GM12878 (cell line): ENCODE measurements around the gene CDRT15. TPM values are rescaled to one million over a fixed set of nuclear protein-coding genes. Genes with fewer than 3 reads are reported as not detected.

Experiments
- ATAC-seq: fragments of 200-7000 bp; cut with Tn5 transposase; 3 replicates; pipeline ENCODE4 v1.9.1; 2020; ENCODE audit warnings: mild to moderate bottlenecking, moderate library complexity
- BruUV-seq: library from RNA; stranded (reverse); fragments of 400-500 nt; replicated peaks from 2 replicates; lab custom pipeline; 2021; lab: Mats Ljungman, UMichigan
- CTCF ChIA-PET: fragments of 300-600 bp; sonication (Branson Sonifier 250); formaldehyde crosslinking; extraction: SDS; loops from one replicate; lab custom pipeline; 2021; ENCODE audit warnings: inconsistent platforms; lab: Yijun Ruan, JAX
- POLR2A ChIA-PET: fragments of 350-600 bp; formaldehyde crosslinking; extraction: SDS; loops from one replicate; lab custom pipeline; 2021; ENCODE audit warnings: inconsistent platforms; lab: Charles Lee
- RAD21 ChIA-PET: fragments of 300-600 bp; sonication (Branson Sonifier 250); formaldehyde crosslinking; loops from one replicate; lab custom pipeline; 2023; ENCODE audit warnings: antibody characterized with exemption; ENCODE audit not compliant: unreplicated experiment; lab: Charles Lee
- SMC1A ChIA-PET: fragments of 300-600 bp; sonication (Branson Sonifier 250); formaldehyde crosslinking; loops from one replicate; lab custom pipeline; 2023; ENCODE audit not compliant: unreplicated experiment, uncharacterized antibody; lab: Charles Lee
- DNase-seq: peaks from one replicate; pipeline ENCODE4 v3.0.0-alpha.2; 2011; ENCODE audit warnings: low read depth, low spot score
- FAIRE-seq: peaks from 3 replicates; lab custom pipeline; 2011; peaks lifted over from hg19 to GRCh38; lab: Jason Lieb, UNC
- H2AFZ ChIP-seq: 2 replicates; pipeline ENCODE4 v1.6.0; 2011; ENCODE audit warnings: low read depth, low read length, control low read depth; ENCODE audit not compliant: control insufficient read depth
- H3K27ac ChIP-seq: 2 replicates; pipeline ENCODE4 v1.5.1; 2011; ENCODE audit warnings: control low read depth; ENCODE audit not compliant: control insufficient read depth, insufficient read depth
- H3K27me3 ChIP-seq, 2 experiments: replicated peaks in 1 of 2; 2 replicates each; pipeline versions ENCODE4 v1.6.0 to v1.6.1; 2011; ENCODE audit warnings: low read length in 1 of 2; ENCODE audit not compliant: control insufficient read depth in 2 of 2, insufficient read depth in 2 of 2
- H3K36me3 ChIP-seq, 2 experiments: 2 replicates each; pipeline ENCODE4 v1.5.1; 2011; ENCODE audit warnings: low read length in 1 of 2; ENCODE audit not compliant: control insufficient read depth in 2 of 2, insufficient read depth in 2 of 2
- H3K4me1 ChIP-seq: 2 replicates; pipeline ENCODE4 v1.6.1; 2011; ENCODE audit warnings: mild to moderate bottlenecking, low read length, moderate library complexity, mixed read lengths; ENCODE audit not compliant: control insufficient read depth, insufficient read depth
- H3K4me2 ChIP-seq: 2 replicates; pipeline ENCODE4 v1.6.0; 2011; ENCODE audit warnings: control low read depth; ENCODE audit not compliant: control insufficient read depth, insufficient read depth
- H3K4me3 ChIP-seq: fragments of 200-600 bp; sonication (generic); 2 replicates; pipeline ENCODE4 v1.5.1; 2016
- H3K79me2 ChIP-seq: 2 replicates; pipeline ENCODE4 v1.6.0; 2011; ENCODE audit warnings: low read length; ENCODE audit not compliant: control insufficient read depth, insufficient read depth
- H3K9ac ChIP-seq: 2 replicates; pipeline ENCODE4 v1.8.0; 2011; ENCODE audit warnings: low read length, control low read depth, mixed read lengths; ENCODE audit not compliant: control insufficient read depth, insufficient read depth
- H3K9me3 ChIP-seq: replicated peaks from 3 replicates; pipeline ENCODE4 v1.5.1; 2011; ENCODE audit warnings: mild to moderate bottlenecking, low read length; ENCODE audit not compliant: control insufficient read depth, insufficient read depth
- H4K20me1 ChIP-seq: 2 replicates; pipeline ENCODE4 v1.6.0; 2011; ENCODE audit not compliant: control insufficient read depth, insufficient read depth
- BACH1 ChIP-seq: fragments of 450-650 bp; IDR thresholded peaks from 2 replicates; pipeline ENCODE4 v1.6.1; 2017; ENCODE audit warnings: mild to moderate bottlenecking, borderline replicate concordance
- BMI1 ChIP-seq: fragments of 450-650 bp; IDR thresholded peaks from 2 replicates; pipeline ENCODE4 v1.6.1; 2016; ENCODE audit warnings: mild to moderate bottlenecking, moderate library complexity, borderline replicate concordance
- CBX5 ChIP-seq: sonication (generic); IDR thresholded peaks from 2 replicates; pipeline ENCODE4 v1.6.1; 2016; ENCODE audit warnings: low read depth, moderate library complexity, mild to moderate bottlenecking, inconsistent platforms
- ESRRA ChIP-seq: IDR thresholded peaks from 2 replicates; pipeline ENCODE4 v1.6.1; 2012; ENCODE audit warnings: mild to moderate bottlenecking, low read length, improper control_type of control experiment
- HSF1 ChIP-seq: fragments of 150-350 bp; IDR thresholded peaks from 2 replicates; pipeline ENCODE4 v1.6.1; 2014; ENCODE audit warnings: mild to moderate bottlenecking, low read depth, low read length
- IKZF1 ChIP-seq: fragments of 450-650 bp; conservative IDR thresholded peaks from 2 replicates; pipeline ENCODE4 v1.6.1; 2017; ENCODE audit warnings: antibody characterized with exemption, mild to moderate bottlenecking
- MYB ChIP-seq: fragments of 150-350 bp; IDR thresholded peaks from 2 replicates; pipeline ENCODE4 v1.6.1; 2014; ENCODE audit warnings: mild to moderate bottlenecking, low read depth, low read length, borderline replicate concordance
- NKRF ChIP-seq: fragments of 450-650 bp; conservative IDR thresholded peaks from 2 replicates; pipeline ENCODE4 v1.6.1; 2017; ENCODE audit warnings: mild to moderate bottlenecking, moderate library complexity
- NR2C1 ChIP-seq: fragments of 450-650 bp; IDR thresholded peaks from 2 replicates; pipeline ENCODE4 v1.6.1; 2017; ENCODE audit warnings: antibody characterized with exemption, mild to moderate bottlenecking, moderate library complexity
- PKNOX1 ChIP-seq: fragments of 450-650 bp; IDR thresholded peaks from 2 replicates; pipeline ENCODE4 v1.6.1; 2016; ENCODE audit warnings: mild to moderate bottlenecking
- ZNF24 ChIP-seq: fragments of 450-650 bp; IDR thresholded peaks from 2 replicates; pipeline ENCODE4 v1.6.1; 2017; ENCODE audit warnings: antibody characterized with exemption, mild to moderate bottlenecking
- ZZZ3 ChIP-seq: IDR thresholded peaks from 2 replicates; pipeline ENCODE4 v1.6.1; 2011; ENCODE audit warnings: low read depth; ENCODE audit not compliant: control insufficient read depth, insufficient read length
- WGBS: methylation state at CpG from one replicate; pipeline ENCODE4 v1.1.6; 2016; ENCODE audit warnings: low lambda C conversion rate; ENCODE audit not compliant: insufficient replicate concordance, insufficient coverage; ENCODE audit errors: missing lambda C conversion rate; 5-methylcytosine and 5-hydroxymethylcytosine counted together
- in situ Hi-C: fragments of 300-500 bp; cut with MboI; formaldehyde crosslinking; loops from 9 replicates; pipeline ENCODE4 v1.14.3; 2018; ENCODE audit warnings: mixed read lengths
- intact Hi-C: fragments of 100-400 bp; cut with micrococcal nuclease; formaldehyde crosslinking; loops from one replicate; pipeline ENCODE4 v1.14.2; 2022; ENCODE audit not compliant: unreplicated experiment
- polyA plus RNA-seq, 11 experiments: library from polyadenylated mRNA; depleted of rRNA in 4 of 11; unstranded in 6 of 11; stranded (reverse) in 5 of 11; fragments of >200 nt; fragmentation: Nextera tagmentation in 4 of 11; fragmentation: Illumina TruSeq in 1 of 11; extraction: Ambion mirVana in 4 of 11; extraction: Trizol in 1 of 11; gene quantifications; 1 replicate in 1 of 11; 2 replicates in 10 of 11; pipeline versions ENCODE4 v1.2.1 to v1.2.3, GENCODE V29; 2011 to 2016; ENCODE audit warnings: inconsistent platforms in 2 of 11, missing spikeins in 2 of 11, low read depth in 1 of 11
- total RNA-seq, 4 experiments: library from RNA; depleted of rRNA in 3 of 4; stranded (reverse); fragments of >200 nt in 3 of 4; fragmentation: Illumina TruSeq in 1 of 4; extraction: Trizol in 1 of 4; gene quantifications; 2 replicates each; pipeline versions ENCODE4 v1.2.1 to v1.2.3, GENCODE V29; 2013 to 2021
- TF ChIP-seq, protein P1 (sequence below): IDR thresholded peaks from 2 replicates; pipeline ENCODE4 v1.6.1; 2012; ENCODE audit warnings: improper control_type of control experiment, low read depth, low read length; ENCODE audit not compliant: insufficient replicate concordance

CDRT15 gene
- total and polyA plus RNA-seq, 10 of the 15 experiments (the other 5 are each of a cell fraction or from before 2014, with no cell fraction given): 0.29 TPM; not detected in 9

GRCh38 chr17:14225254-14225980, 11.2 kb downstream of the CDRT15 start (continued):
- TF ChIP-seq, protein P1, sequence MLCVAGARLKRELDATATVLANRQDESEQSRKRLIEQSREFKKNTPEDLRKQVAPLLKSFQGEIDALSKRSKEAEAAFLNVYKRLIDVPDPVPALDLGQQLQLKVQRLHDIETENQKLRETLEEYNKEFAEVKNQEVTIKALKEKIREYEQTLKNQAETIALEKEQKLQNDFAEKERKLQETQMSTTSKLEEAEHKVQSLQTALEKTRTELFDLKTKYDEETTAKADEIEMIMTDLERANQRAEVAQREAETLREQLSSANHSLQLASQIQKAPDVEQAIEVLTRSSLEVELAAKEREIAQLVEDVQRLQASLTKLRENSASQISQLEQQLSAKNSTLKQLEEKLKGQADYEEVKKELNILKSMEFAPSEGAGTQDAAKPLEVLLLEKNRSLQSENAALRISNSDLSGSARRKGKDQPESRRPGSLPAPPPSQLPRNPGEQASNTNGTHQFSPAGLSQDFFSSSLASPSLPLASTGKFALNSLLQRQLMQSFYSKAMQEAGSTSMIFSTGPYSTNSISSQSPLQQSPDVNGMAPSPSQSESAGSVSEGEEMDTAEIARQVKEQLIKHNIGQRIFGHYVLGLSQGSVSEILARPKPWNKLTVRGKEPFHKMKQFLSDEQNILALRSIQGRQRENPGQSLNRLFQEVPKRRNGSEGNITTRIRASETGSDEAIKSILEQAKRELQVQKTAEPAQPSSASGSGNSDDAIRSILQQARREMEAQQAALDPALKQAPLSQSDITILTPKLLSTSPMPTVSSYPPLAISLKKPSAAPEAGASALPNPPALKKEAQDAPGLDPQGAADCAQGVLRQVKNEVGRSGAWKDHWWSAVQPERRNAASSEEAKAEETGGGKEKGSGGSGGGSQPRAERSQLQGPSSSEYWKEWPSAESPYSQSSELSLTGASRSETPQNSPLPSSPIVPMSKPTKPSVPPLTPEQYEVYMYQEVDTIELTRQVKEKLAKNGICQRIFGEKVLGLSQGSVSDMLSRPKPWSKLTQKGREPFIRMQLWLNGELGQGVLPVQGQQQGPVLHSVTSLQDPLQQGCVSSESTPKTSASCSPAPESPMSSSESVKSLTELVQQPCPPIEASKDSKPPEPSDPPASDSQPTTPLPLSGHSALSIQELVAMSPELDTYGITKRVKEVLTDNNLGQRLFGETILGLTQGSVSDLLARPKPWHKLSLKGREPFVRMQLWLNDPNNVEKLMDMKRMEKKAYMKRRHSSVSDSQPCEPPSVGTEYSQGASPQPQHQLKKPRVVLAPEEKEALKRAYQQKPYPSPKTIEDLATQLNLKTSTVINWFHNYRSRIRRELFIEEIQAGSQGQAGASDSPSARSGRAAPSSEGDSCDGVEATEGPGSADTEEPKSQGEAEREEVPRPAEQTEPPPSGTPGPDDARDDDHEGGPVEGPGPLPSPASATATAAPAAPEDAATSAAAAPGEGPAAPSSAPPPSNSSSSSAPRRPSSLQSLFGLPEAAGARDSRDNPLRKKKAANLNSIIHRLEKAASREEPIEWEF: no peak

DNA sequence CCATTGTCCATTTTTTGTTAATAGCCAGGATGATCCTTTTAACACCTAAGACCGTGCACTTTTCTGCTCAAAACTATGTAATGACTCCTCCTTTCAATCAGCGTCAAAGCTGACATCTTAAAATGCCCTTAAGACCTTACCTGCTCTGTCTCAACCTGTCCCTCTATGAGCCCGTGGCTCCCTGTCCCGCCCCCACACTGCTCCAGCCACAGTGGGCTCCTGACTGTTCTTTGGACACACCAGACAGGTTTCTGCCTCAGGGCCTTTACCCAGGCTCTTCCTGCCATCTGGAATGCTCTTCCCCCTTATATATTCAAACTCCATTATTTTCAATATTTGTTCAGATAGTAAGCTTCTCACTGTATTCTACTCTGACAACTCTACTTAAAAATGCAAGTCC, 14.1 kb downstream of the CDRT15 start:
- Histone ChIP-seq H2AFZ (no peak overlapping the region), H3K36me3 (no peaks in the 10 kb centered on the region), H3K27me3 (no peaks in the 10 kb centered on the region), H3K4me3 (no peak overlapping the region), H3K9me3 (no peaks in the 10 kb centered on the region), H3K4me1 (no peaks in the 10 kb centered on the region), H4K20me1 (no peaks in the 10 kb centered on the region), H3K79me2 (no peaks in the 10 kb centered on the region), H3K4me2 (no peak overlapping the region), H3K27ac (no peak overlapping the region), H3K9ac (no peak overlapping the region)
- BruUV-seq: no TSS peak
- DNase-seq: no peak
- in situ Hi-C loops (no loop called here), intact Hi-C loops (no loop called here)
- ATAC-seq: no peak
- WGBS: 89% methylated on average over 4 of the region's 4 CpGs
- ChIA-PET SMC1A (no interaction called here), CTCF (no interaction called here), RAD21 (no interaction called here), POLR2A (no interaction called here)
- no peak for FAIRE-seq
- no peak for TF ChIP-seq NR2C1
- no peak for TF ChIP-seq ZNF24
- no peak for TF ChIP-seq ESRRA
- TF ChIP-seq MYB: no peak
- no peak for TF ChIP-seq IKZF1
- TF ChIP-seq NKRF: no peak
- no peak for TF ChIP-seq CBX5
- TF ChIP-seq HSF1: no peak
- no peak for TF ChIP-seq ZZZ3
- TF ChIP-seq BMI1: no peak
- TF ChIP-seq PKNOX1: no peak
- TF ChIP-seq BACH1: no peak
